IMR-90 (cell line): Measurements from ENCODE around the gene BCL11A.

ENCODE experiments used
- BHLHE40 ChIP-seq: fragments of 150-350 bp; IDR thresholded peaks from 2 replicates; pipeline ENCODE4 v1.6.1; 2016; ENCODE audit warnings: mild to moderate bottlenecking, low read depth, low read length
- CEBPB ChIP-seq: IDR thresholded peaks from 2 replicates; pipeline ENCODE4 v1.6.1; 2012; ENCODE audit warnings: low read depth, low read length, improper control_type of control experiment
- CTCF ChIP-seq: conservative IDR thresholded peaks from 2 replicates; pipeline ENCODE4 v1.5.1; 2012; ENCODE audit warnings: mild to moderate bottlenecking, low read depth, low read length, improper control_type of control experiment
- MAFK ChIP-seq: IDR thresholded peaks from 2 replicates; pipeline ENCODE4 v1.6.1; 2012; ENCODE audit warnings: low read depth, low read length, improper control_type of control experiment
- MXI1 ChIP-seq: IDR thresholded peaks from 2 replicates; pipeline ENCODE4 v1.6.1; 2012; ENCODE audit warnings: low read depth, mild to moderate bottlenecking, low read length, moderate library complexity, borderline replicate concordance
- POLR2A ChIP-seq: IDR thresholded peaks from 2 replicates; pipeline ENCODE4 v1.6.1; 2012; ENCODE audit warnings: mild to moderate bottlenecking, low read depth, low read length
- RAD21 ChIP-seq: IDR thresholded peaks from 2 replicates; pipeline ENCODE4 v1.6.1; 2012; ENCODE audit warnings: low read length, improper control_type of control experiment
- RFX5 ChIP-seq: IDR thresholded peaks from 2 replicates; pipeline ENCODE4 v1.8.0; 2012; ENCODE audit warnings: low read depth, mild to moderate bottlenecking, low read length, moderate library complexity
- SMC3 ChIP-seq: fragments of 150-350 bp; IDR thresholded peaks from 2 replicates; pipeline ENCODE4 v1.6.1; 2016; ENCODE audit warnings: low read depth, mild to moderate bottlenecking, antibody characterized with exemption, low read length, moderate library complexity
- USF2 ChIP-seq: fragments of 150-350 bp; IDR thresholded peaks from 2 replicates; pipeline ENCODE4 v1.6.1; 2017; ENCODE audit warnings: mild to moderate bottlenecking, antibody characterized with exemption, low read length, low read depth

GRCh38 chr2:60509066-60509465 lies 44.4 kb downstream of the BCL11A start:
- TF ChIP-seq RAD21: no peak
- TF ChIP-seq CTCF: no peak
- no peak for TF ChIP-seq POLR2A
- no peak for TF ChIP-seq USF2
- no peak for TF ChIP-seq SMC3
- TF ChIP-seq MXI1: no peak
- no peak for TF ChIP-seq RFX5
- TF ChIP-seq BHLHE40: no peak
- no peak for TF ChIP-seq CEBPB
- TF ChIP-seq MAFK: no peak
